NCI-H526 (cell line): ENCODE measurements around the gene OR10D3.
"Not testable (repeated sequence)": the region's sequence is repeated elsewhere in the genome, so short reads cannot be mapped to it uniquely, and the experiment has no call there.

Experiments
- DNase-seq, 2 experiments: peaks; one replicate each; lab custom pipeline; 2025; lab: John Stamatoyannopoulos, UW

OR10D3 gene

GRCh38 chr11:124194293-124195188 is 11.4 kb downstream of the OR10D3 start:
- DNase-seq: no peak

- DNase-seq: peak; percentile 61 to 93
Measured at GRCh38 chr11:124195189-124195734, 12.1 kb downstream of the OR10D3 start.

- no peak for DNase-seq
Measured at GRCh38 chr11:124197999-124198398, 14.9 kb downstream of the OR10D3 start.

GRCh38 chr11:124198897-124199296 is 15.8 kb downstream of the OR10D3 start:
- DNase-seq: no peak

DNA sequence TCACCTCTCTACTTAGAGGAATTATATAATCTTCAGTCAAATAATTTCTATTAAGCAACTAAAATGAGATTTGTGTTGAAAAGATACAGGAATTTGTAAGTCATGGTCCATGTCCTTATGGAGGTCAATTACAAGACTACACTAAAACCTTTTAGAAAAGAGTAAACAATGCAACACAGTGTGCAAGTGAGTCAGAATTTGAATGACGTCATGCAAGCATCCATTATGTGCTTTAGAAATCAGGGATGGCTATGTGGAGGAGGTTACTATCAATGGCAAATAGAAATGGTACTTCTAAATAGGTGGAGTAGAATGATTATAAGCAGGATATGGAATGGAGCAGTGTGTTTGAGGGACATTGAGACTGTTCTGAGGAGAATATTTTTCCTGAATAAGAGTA is 16.6 kb downstream of the OR10D3 start:
- no peak for DNase-seq

DNA sequence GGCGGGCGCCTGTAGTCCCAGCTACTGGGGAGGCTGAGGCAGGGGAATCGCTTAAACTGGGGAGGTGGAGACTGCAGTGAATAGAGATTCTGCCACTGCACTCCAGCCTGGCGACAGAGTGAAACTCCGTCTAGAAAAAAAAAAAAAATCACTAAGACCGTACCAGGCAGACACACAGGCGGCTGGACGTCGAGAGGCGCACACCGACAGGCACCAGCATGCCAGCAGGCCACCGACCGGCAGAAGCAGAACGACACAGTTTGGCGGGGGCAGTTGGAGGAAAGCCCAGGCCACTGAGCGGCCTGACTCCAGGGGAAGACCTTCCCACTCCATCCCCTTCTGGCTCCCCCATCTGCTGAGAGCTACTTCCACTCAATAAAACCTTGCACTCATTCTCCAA is 17.5 kb downstream of the OR10D3 start:
- DNase-seq: no peak

- no peak for DNase-seq
Measured at GRCh38 chr11:124202951-124203350, 19.8 kb downstream of the OR10D3 start.

GRCh38 chr11:124204008-124204407 is 20.9 kb downstream of the OR10D3 start:
- DNase-seq: no peak

DNA sequence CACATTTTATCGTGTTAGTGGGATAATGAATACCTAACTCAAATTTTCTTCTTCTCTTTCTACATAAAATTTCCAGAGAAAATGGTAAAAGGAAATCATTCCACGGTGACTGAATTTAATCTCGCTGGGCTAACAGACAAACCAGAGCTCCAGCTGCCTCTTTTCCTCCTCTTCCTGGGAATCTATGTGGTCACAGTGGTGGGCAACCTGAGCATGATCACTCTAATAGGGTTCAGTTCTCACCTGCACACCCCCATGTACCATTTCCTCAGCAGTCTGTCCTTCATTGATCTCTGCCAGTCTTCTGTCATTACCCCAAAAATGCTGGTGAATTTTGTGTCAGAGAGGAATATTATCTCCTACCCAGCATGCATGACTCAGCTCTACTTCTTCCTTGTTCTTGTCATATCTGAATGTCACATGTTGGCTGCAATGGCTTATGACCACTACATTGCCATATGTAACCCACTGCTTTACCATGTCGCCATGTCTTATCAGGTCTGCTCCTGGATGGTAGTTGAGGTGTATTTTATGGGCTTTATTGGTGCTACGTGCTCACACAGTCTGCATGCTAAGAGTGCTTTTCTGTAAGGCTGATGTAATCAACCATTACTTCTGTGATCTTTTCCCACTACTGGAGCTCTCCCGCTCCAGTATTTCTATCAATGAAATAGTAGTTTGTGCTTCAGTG is 24.1 kb downstream of the OR10D3 start:
- no peak for DNase-seq

- no peak for DNase-seq
Measured at GRCh38 chr11:124209824-124210357, 26.7 kb downstream of the OR10D3 start.

DNA sequence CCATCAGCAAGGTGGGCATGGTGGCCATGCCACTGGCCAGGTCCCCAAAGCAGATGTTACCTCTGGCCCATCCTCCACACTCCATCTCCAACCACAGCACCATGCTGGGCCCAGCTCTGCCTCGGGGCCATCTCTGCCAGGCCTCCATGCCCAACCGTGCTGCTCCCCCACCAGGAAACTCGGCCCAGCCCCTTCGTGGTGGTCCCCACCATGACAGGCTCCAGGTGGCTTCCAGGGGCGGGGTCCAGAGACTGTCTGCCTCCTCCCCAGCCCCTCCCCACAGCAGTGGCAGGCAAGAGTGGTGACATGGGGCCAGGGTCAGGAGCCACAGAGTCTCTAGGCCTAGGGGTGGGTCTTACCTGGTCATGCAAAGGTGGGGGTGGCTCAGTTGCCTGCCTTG is 27.3 kb downstream of the OR10D3 start:
- DNase-seq: no peak

DNA sequence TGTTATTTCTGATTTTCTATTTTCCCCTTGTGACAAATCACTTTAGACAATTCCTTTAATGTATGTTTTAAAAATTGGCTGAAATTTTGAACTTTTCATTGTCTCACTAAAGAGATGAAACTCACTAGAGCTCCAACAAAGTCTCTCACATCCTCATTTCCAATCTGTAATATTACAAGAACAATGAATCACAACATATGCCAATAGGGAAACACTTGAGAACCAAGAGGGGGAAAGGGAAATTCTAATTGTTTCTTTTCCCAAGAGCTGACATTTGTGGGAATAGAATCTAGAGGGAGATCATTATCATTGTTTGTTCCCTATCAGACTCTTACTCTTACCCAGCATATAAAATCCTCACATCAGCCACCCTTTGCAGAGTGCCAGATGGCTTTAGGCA is 28.2 kb downstream of the OR10D3 start:
- no peak for DNase-seq

GRCh38 chr11:124214027-124214426 is 30.9 kb downstream of the OR10D3 start:
- DNase-seq: no peak

GRCh38 chr11:124219126-124219525 is 36.0 kb downstream of the OR10D3 start:
- DNase-seq: no peak

DNA sequence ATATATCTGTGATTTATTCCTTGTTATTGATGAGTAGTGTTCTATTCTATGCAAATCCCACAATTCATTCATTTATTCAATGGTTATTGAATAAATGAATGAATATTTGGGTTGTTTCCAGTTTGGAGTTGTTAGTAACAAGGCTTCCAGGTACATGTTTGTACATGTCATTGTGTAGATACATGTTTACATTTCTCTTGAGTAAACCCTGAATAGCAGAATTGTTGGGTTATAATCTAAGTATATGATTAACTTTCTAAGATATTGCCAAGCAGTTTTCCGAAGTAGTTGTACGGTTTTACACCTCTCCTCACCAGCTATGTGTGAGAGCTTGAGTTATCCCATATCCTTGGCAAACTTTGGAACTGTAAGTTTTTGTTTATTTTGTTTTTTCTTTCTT is 39.3 kb downstream of the OR10D3 start:
- DNase-seq: no peak

DNA sequence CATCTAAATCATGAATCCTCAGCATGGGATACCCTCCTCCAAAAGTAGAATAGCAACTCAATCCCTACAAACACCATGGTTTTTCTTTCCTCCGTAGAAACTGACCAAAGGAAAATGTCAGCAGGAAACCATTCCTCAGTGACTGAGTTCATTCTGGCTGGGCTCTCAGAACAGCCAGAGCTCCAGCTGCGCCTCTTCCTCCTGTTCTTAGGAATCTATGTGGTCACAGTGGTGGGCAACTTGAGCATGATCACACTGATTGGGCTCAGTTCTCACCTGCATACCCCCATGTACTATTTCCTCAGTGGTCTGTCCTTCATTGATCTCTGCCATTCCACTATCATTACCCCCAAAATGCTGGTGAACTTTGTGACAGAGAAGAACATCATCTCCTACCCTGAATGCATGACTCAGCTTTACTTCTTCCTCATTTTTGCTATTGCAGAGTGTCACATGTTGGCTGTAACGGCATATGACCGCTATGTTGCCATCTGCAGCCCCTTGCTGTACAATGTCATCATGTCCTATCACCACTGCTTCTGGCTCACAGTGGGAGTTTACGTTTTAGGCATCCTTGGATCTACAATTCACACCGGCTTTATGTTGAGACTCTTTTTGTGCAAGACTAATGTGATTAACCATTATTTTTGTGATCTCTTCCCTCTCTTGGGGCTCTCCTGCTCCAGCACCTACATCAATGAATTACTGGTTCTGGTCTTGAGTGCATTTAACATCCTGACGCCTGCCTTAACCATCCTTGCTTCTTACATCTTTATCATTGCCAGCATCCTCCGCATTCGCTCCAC is 41.7 kb downstream of the OR10D3 start:
- DNase-seq: not testable (repeated sequence)

- no peak for DNase-seq
Measured at GRCh38 chr11:124225471-124225870, 42.3 kb downstream of the OR10D3 start.

DNA sequence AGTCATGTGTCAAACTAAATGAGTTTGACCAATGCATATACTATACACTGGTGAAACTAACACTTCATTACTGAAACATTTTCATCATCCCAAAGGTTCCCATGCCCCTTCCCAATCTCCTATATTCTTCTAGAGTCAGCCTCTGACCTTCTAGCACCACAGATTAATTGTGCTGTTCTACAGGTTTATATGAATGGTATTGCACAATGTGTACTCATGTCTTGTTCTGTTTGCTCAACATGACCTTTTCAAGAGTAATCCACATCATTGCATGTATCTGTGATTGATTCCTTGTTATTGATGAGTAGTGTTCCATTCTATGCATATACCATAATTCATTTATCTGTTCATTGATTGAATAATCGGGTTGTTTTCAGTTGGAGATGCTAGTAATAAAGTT is 50.2 kb downstream of the OR10D3 start:
- peak in 1 of 2 experiments; percentile 17 for DNase-seq
